Transverse colon (tissue), 4 donors: ENCODE measurements around the gene CST1. TPM values are rescaled to one million over a fixed set of nuclear protein-coding genes. Genes with fewer than 3 reads are reported as not detected.
"Not testable (repeated sequence)": the region's sequence is repeated elsewhere in the genome, so short reads cannot be mapped to it uniquely, and the experiment has no call there.

Experiments used
- DNase-seq: peaks from one replicate; pipeline ENCODE4 v3.0.0-alpha.2; 2019
- H3K27ac ChIP-seq, 4 donors: fragments of 200-600 bp; sonication (generic); 2 replicates each; pipeline ENCODE4 v1.5.1; 2016 to 2018; ENCODE audit warnings: inconsistent platforms in 4 of 4
- H3K27me3 ChIP-seq: fragments of 200-600 bp; sonication (generic); 2 replicates; pipeline ENCODE4 v1.5.1; 2017; ENCODE audit warnings: inconsistent platforms
- H3K36me3 ChIP-seq, 4 donors: fragments of 200-600 bp; sonication (generic); 2 replicates each; pipeline ENCODE4 v1.5.1; 2017 to 2019; ENCODE audit warnings: inconsistent platforms in 4 of 4
- H3K4me1 ChIP-seq, 4 donors: fragments of 200-600 bp; sonication (generic); 2 replicates each; pipeline ENCODE4 v1.5.1; 2017 to 2020; ENCODE audit warnings: inconsistent platforms in 4 of 4
- H3K4me3 ChIP-seq, 4 donors: fragments of 200-600 bp; sonication (generic); 1 replicate in 1 of 4; 2 replicates in 3 of 4; pipeline versions ENCODE4 v1.5.1 to v1.6.1; 2017 to 2019; ENCODE audit warnings: inconsistent platforms in 4 of 4
- H3K9me3 ChIP-seq, 2 donors: fragments of 200-600 bp; sonication (generic); 2 replicates each; pipeline ENCODE4 v1.5.1; 2017 to 2019; ENCODE audit warnings: inconsistent platforms in 2 of 2
- CTCF ChIP-seq, 5 experiments: fragments of 200-600 bp in 3 of 5; fragments of 450-650 bp in 2 of 5; sonication (generic) in 3 of 5; IDR thresholded peaks; 1 replicate in 2 of 5; 2 replicates in 3 of 5; pipeline ENCODE4 v1.5.1; 2016 to 2017; ENCODE audit warnings: antibody characterized with exemption in 5 of 5, inconsistent platforms in 3 of 5, mild to moderate bottlenecking in 2 of 5, moderate library complexity in 1 of 5
- EP300 ChIP-seq: sonication (generic); formaldehyde crosslinking; IDR thresholded peaks from one replicate; pipeline ENCODE4 v1.6.1; 2017; ENCODE audit warnings: antibody characterized with exemption, low read depth
- POLR2A ChIP-seq: fragments of 450-650 bp; IDR thresholded peaks from one replicate; pipeline ENCODE4 v1.6.1; 2016; ENCODE audit warnings: antibody characterized with exemption, mild to moderate bottlenecking, moderate library complexity
- POLR2AphosphoS5 ChIP-seq, 3 donors: sonication (generic); formaldehyde crosslinking; IDR thresholded peaks; one replicate each; pipeline ENCODE4 v1.6.1; 2016; ENCODE audit warnings: antibody characterized with exemption in 3 of 3
- WGBS, 2 donors: methylation state at CpG; one replicate each; pipeline ENCODE4 v1.1.5; 2018; ENCODE audit warnings: low coverage in 1 of 2; 5-methylcytosine and 5-hydroxymethylcytosine counted together
- in situ Hi-C, 4 donors: fragments of 200-750 bp; cut with MboI; loops; one replicate each; pipeline versions ENCODE4 v1.15.0 to v1.15.1; 2017; ENCODE audit warnings: low sequenced_read_pairs in 3 of 4, low pct_ligation_motif_present in 1 of 4, low pct_unique_long_range_greater_than_20kb in 1 of 4
- intact Hi-C: fragments of 100-400 bp; cut with DNase I; formaldehyde crosslinking; loops from one replicate; pipeline ENCODE4 v1.15.1; 2023; ENCODE audit warnings: low total_unique reads
- total RNA-seq, 4 donors: library from RNA; depleted of rRNA; stranded (reverse); fragments of >200 nt; gene quantifications; one replicate each; pipeline ENCODE4 v1.1.0, GENCODE V29; 2016

The CST1 gene
- total RNA-seq, 4 donors from 2014 or later, result not detected

- H3K27ac ChIP-seq, result no peak overlapping the region
- no peaks in the 10 kb centered on the region for H3K4me1 ChIP-seq
- no peak for DNase-seq
- no peaks in the 10 kb centered on the region for H3K27me3 ChIP-seq
- H3K4me3 ChIP-seq, result no peak overlapping the region
- intact Hi-C loops (no loop called here), in situ Hi-C loops (no loop called here)
- no peaks in the 10 kb centered on the region for H3K9me3 ChIP-seq
- TF ChIP-seq POLR2AphosphoS5 (IDR thresholded peaks at IDR 0.05) (no peak), CTCF (IDR thresholded peaks at IDR 0.05) (no peak), POLR2A (no peak), EP300 (no peak)
- WGBS, 2 donors, result 83% methylated on average over 1 of the region's 1 CpG; no CpG with 5 or more reads in 1 of the 2 donors
- H3K36me3 ChIP-seq, result no peaks in the 10 kb centered on the region
Observed at GRCh38 chr20:23766531-23766930, 15.8 kb upstream of the CST1 start.

GRCh38 chr20:23765578-23765977, 14.8 kb upstream of the CST1 start:
- no peak overlapping the region for H3K27ac ChIP-seq
- intact Hi-C loops (no loop called here), in situ Hi-C loops (no loop called here)
- TF ChIP-seq EP300 (no peak), POLR2A (no peak), POLR2AphosphoS5 (IDR thresholded peaks at IDR 0.05) (no peak), CTCF (IDR thresholded peaks at IDR 0.05) (no peak)
- no peaks in the 10 kb centered on the region for H3K9me3 ChIP-seq
- no peak for DNase-seq
- no peaks in the 10 kb centered on the region for H3K4me1 ChIP-seq
- 84 to 100% methylated on average over 3 to 5 of the region's 5 CpGs for WGBS, 2 donors
- no peaks in the 10 kb centered on the region for H3K27me3 ChIP-seq
- H3K4me3 ChIP-seq, result no peak overlapping the region
- no peaks in the 10 kb centered on the region for H3K36me3 ChIP-seq

- in situ Hi-C loops, intact Hi-C loops: not testable (repeated sequence)
- WGBS, 2 donors, result 31 to 64% methylated on average over 2 of the region's 2 CpGs
Observed at GRCh38 chr20:23764630-23765029, 13.9 kb upstream of the CST1 start.

GRCh38 chr20:23763345-23763744, 12.6 kb upstream of the CST1 start:
- intact Hi-C loops (no loop called here), in situ Hi-C loops (no loop called here)
- TF ChIP-seq POLR2AphosphoS5 (IDR thresholded peaks at IDR 0.05) (no peak), CTCF (IDR thresholded peaks at IDR 0.05) (no peak), POLR2A (no peak), EP300 (no peak)
- Histone ChIP-seq H3K4me3 (no peak overlapping the region), H3K4me1 (no peaks in the 10 kb centered on the region), H3K27ac (no peak overlapping the region), H3K9me3 (no peaks in the 10 kb centered on the region), H3K36me3 (no peaks in the 10 kb centered on the region), H3K27me3 (no peaks in the 10 kb centered on the region)
- no peak for DNase-seq

More at GRCh38 chr20:23764630-23765029, 13.9 kb upstream of the CST1 start:
- H3K4me1 ChIP-seq, H3K27me3 ChIP-seq, H3K9me3 ChIP-seq, H3K27ac ChIP-seq, H3K36me3 ChIP-seq, H3K4me3 ChIP-seq, DNase-seq: not testable (repeated sequence)

GRCh38 chr20:23759306-23759940, 8.7 kb upstream of the CST1 start:
- TF ChIP-seq EP300, result no peak
- no peak for TF ChIP-seq POLR2AphosphoS5 (IDR thresholded peaks at IDR 0.05)
- no peak for TF ChIP-seq POLR2A
- no peak for TF ChIP-seq CTCF (IDR thresholded peaks at IDR 0.05)
- Histone ChIP-seq H3K27ac (no peak overlapping the region), H3K4me3 (no peak overlapping the region), H3K4me1 (no peaks in the 10 kb centered on the region), H3K27me3 (no peaks in the 10 kb centered on the region), H3K36me3 (no peaks in the 10 kb centered on the region), H3K9me3 (no peaks in the 10 kb centered on the region)
- intact Hi-C loops (no loop called here), in situ Hi-C loops (no loop called here)
- DNase-seq, result no peak
- WGBS, 2 donors, result 56% methylated on average over 2 of the region's 2 CpGs; no CpG with 5 or more reads in 1 of the 2 donors

- H3K4me3 ChIP-seq, H3K4me1 ChIP-seq, H3K27ac ChIP-seq, DNase-seq, intact Hi-C loops, in situ Hi-C loops, H3K36me3 ChIP-seq, H3K9me3 ChIP-seq, H3K27me3 ChIP-seq: not testable (repeated sequence)
- WGBS, 2 donors, result 7 to 23% methylated on average over 3 of the region's 3 CpGs
Observed at GRCh38 chr20:23756792-23757191, 6.1 kb upstream of the CST1 start.

GRCh38 chr20:23755131-23755611, 4.4 kb upstream of the CST1 start:
- H3K4me3 ChIP-seq, DNase-seq, intact Hi-C loops, H3K27me3 ChIP-seq, H3K36me3 ChIP-seq, H3K4me1 ChIP-seq, in situ Hi-C loops, H3K9me3 ChIP-seq, H3K27ac ChIP-seq: not testable (repeated sequence)
- WGBS, 2 donors, result 52% methylated on average over 3 of the region's 3 CpGs; no CpG with 5 or more reads in 1 of the 2 donors
